Measurements from ENCODE around the gene CSPG4.

DNA sequence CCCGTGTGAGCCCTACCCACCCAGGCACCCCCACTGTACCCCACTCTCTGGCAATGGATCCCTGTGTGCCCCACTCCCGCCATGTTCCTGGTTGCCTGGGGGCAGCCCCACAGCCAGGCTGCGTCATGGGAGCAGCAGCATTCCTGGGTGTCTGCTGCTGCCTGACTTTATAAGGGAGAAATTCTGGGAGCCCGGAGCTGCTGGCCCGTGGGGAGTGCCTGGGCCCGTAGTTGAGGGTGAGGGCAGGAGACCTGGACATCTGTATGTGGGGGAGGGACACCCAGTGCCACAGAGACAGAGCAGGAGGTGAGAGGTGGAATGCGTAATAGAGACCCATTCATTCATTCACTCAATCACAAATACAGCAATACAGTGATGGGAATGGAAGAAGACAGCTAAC lies 15.1 kb downstream of the CSPG4 start:
- no peak for TF ChIP-seq POLR2A (IDR thresholded peaks at IDR 0.05; ENCODE audit: low read length)
- no peak for TF ChIP-seq GATA1 (IDR thresholded peaks at IDR 0.05; ENCODE audit: low read depth, low read length)

Data from erythroblast (primary cell).